Osteoblast (primary cell): ENCODE results near the gene ROS1. TPM values are rescaled to one million over a fixed set of nuclear protein-coding genes. Genes with fewer than 3 reads are reported as not detected.

Experiments
- DNase-seq: peaks from one replicate; pipeline ENCODE4 v3.0.0; 2011; ENCODE audit warnings: low spot score, mixed read lengths; ENCODE audit not compliant: insufficient read length; ENCODE audit errors: missing footprints
- H2AFZ ChIP-seq: 2 replicates; pipeline ENCODE4 v1.6.0; 2011; ENCODE audit warnings: mild to moderate bottlenecking, low read length
- H3K27ac ChIP-seq: 2 replicates; pipeline ENCODE4 v1.5.1; 2011; ENCODE audit warnings: mild to moderate bottlenecking, low read depth, low read length, moderate library complexity
- H3K27me3 ChIP-seq: 2 replicates; pipeline ENCODE4 v1.6.0; 2012; ENCODE audit warnings: mild to moderate bottlenecking, control low read depth, inconsistent platforms, low read length, moderate library complexity; ENCODE audit not compliant: insufficient read depth
- H3K36me3 ChIP-seq: 2 replicates; pipeline ENCODE4 v1.5.1; 2011; ENCODE audit warnings: mild to moderate bottlenecking, low read length, control low read depth, moderate library complexity; ENCODE audit not compliant: insufficient read depth
- H3K4me1 ChIP-seq: 2 replicates; pipeline ENCODE4 v1.5.1; 2011; ENCODE audit warnings: mild to moderate bottlenecking, low read length, control low read depth, moderate library complexity; ENCODE audit not compliant: insufficient read depth
- H3K4me2 ChIP-seq: 2 replicates; pipeline ENCODE4 v1.6.0; 2011; ENCODE audit warnings: mild to moderate bottlenecking, low read length; ENCODE audit not compliant: insufficient read depth
- H3K4me3 ChIP-seq: fragments of 200-600 bp; sonication (generic); 3 replicates; pipeline ENCODE4 v1.5.1; 2012; ENCODE audit warnings: mild to moderate bottlenecking, low read length, inconsistent platforms; ENCODE audit not compliant: insufficient read depth
- H3K79me2 ChIP-seq: 2 replicates; pipeline ENCODE4 v1.6.0; 2012; ENCODE audit warnings: mild to moderate bottlenecking, low read length, control low read depth, inconsistent platforms; ENCODE audit not compliant: insufficient read depth
- H3K9me3 ChIP-seq: 2 replicates; pipeline ENCODE4 v1.5.1; 2011; ENCODE audit warnings: low read depth, low read length, control low read depth
- H4K20me1 ChIP-seq: 2 replicates; pipeline ENCODE4 v1.6.0; 2012; ENCODE audit warnings: mild to moderate bottlenecking, low read length, control low read depth; ENCODE audit not compliant: insufficient read depth
- CTCF ChIP-seq: IDR thresholded peaks from 2 replicates; pipeline ENCODE4 v1.5.1; 2011; ENCODE audit warnings: mild to moderate bottlenecking, low read depth, low read length, moderate library complexity; ENCODE audit errors: extremely low read depth
- total RNA-seq: library from RNA; depleted of rRNA; stranded (reverse); fragments of >200 nt; gene quantifications from 2 replicates; pipeline ENCODE4 v1.2.3, GENCODE V29; 2012

Gene ROS1
- total RNA-seq, 1 donor, result 1.4 TPM

- no peaks in the 10 kb centered on the region for H3K9me3 ChIP-seq
- H3K27ac ChIP-seq, result peak overlapping the region; percentile 88
- no peak overlapping the region for H2AFZ ChIP-seq
- H3K4me3 ChIP-seq, result no peak overlapping the region
- TF ChIP-seq CTCF, result no peak
- peaks cover 14% of the 10 kb centered on the region for H3K4me1 ChIP-seq
- no peaks in the 10 kb centered on the region for H3K79me2 ChIP-seq
- no peaks in the 10 kb centered on the region for H3K36me3 ChIP-seq
- no peaks in the 10 kb centered on the region for H4K20me1 ChIP-seq
- no peak for DNase-seq
- no peak overlapping the region for H3K4me2 ChIP-seq
- no peaks in the 10 kb centered on the region for H3K27me3 ChIP-seq
Measured at GRCh38 chr6:117464700-117465099, 39.0 kb upstream of the ROS1 start.

- peak; percentile 70 for DNase-seq
- H3K9me3 ChIP-seq, result no peaks in the 10 kb centered on the region
- peak overlapping the region; percentile 72 for H2AFZ ChIP-seq
- H3K36me3 ChIP-seq, result no peaks in the 10 kb centered on the region
- peak overlapping the region; percentile 89 for H3K4me2 ChIP-seq
- no peaks in the 10 kb centered on the region for H3K27me3 ChIP-seq
- peak overlapping the region; percentile 88 for H3K27ac ChIP-seq
- H3K4me3 ChIP-seq, result peak overlapping the region; percentile 57
- H4K20me1 ChIP-seq, result no peaks in the 10 kb centered on the region
- TF ChIP-seq CTCF, result no peak
- peaks cover 14% of the 10 kb centered on the region for H3K4me1 ChIP-seq
- H3K79me2 ChIP-seq, result no peaks in the 10 kb centered on the region
Measured at GRCh38 chr6:117463762-117464665, 38.3 kb upstream of the ROS1 start.

GRCh38 chr6:117459204-117459944 is 33.6 kb upstream of the ROS1 start:
- DNase-seq, result no peak
- H3K27ac ChIP-seq, result no peak overlapping the region
- no peaks in the 10 kb centered on the region for H3K27me3 ChIP-seq
- H3K79me2 ChIP-seq, result no peaks in the 10 kb centered on the region
- no peak overlapping the region for H2AFZ ChIP-seq
- H4K20me1 ChIP-seq, result no peaks in the 10 kb centered on the region
- peaks cover 10% of the 10 kb centered on the region for H3K4me1 ChIP-seq
- no peak for TF ChIP-seq CTCF
- no peaks in the 10 kb centered on the region for H3K9me3 ChIP-seq
- H3K36me3 ChIP-seq, result no peaks in the 10 kb centered on the region
- no peak overlapping the region for H3K4me3 ChIP-seq
- H3K4me2 ChIP-seq, result no peak overlapping the region

- H3K27me3 ChIP-seq, result no peaks in the 10 kb centered on the region
- no peak overlapping the region for H2AFZ ChIP-seq
- no peak overlapping the region for H3K4me3 ChIP-seq
- H3K9me3 ChIP-seq, result no peaks in the 10 kb centered on the region
- H3K36me3 ChIP-seq, result no peaks in the 10 kb centered on the region
- H3K79me2 ChIP-seq, result no peaks in the 10 kb centered on the region
- no peak overlapping the region for H3K27ac ChIP-seq
- H3K4me1 ChIP-seq, result no peaks in the 10 kb centered on the region
- no peak overlapping the region for H3K4me2 ChIP-seq
- no peaks in the 10 kb centered on the region for H4K20me1 ChIP-seq
- no peak for DNase-seq
- TF ChIP-seq CTCF, result no peak
Measured at GRCh38 chr6:117456998-117457397, 31.3 kb upstream of the ROS1 start.
